H1 (cell line): ENCODE results near the gene CIAO2A. TPM values are rescaled to one million over a fixed set of nuclear protein-coding genes. Genes with fewer than 3 reads are reported as not detected.

Experiments used
- ATF2 ChIP-seq: IDR thresholded peaks from 2 replicates; pipeline ENCODE4 v1.6.1; 2012; ENCODE audit warnings: low read length, inconsistent platforms
- CHD1 ChIP-seq: IDR thresholded peaks from 2 replicates; pipeline ENCODE4 v1.6.1; 2012; ENCODE audit warnings: low read depth, low read length, improper control_type of control experiment
- CHD7 ChIP-seq: fragments of 300-600 bp; sonication (generic); IDR thresholded peaks from 2 replicates; pipeline ENCODE4 v1.7.1; 2012; ENCODE audit warnings: low read length, moderate library complexity, mild to moderate bottlenecking, inconsistent platforms; ENCODE audit not compliant: insufficient replicate concordance
- EP300 ChIP-seq, 2 experiments: IDR thresholded peaks; 1 replicate in 1 of 2; 2 replicates in 1 of 2; pipeline ENCODE4 v1.6.1; 2011 to 2012; ENCODE audit warnings: low read depth in 2 of 2, low read length in 2 of 2, mild to moderate bottlenecking in 2 of 2, borderline replicate concordance in 1 of 2, inconsistent platforms in 1 of 2, moderate library complexity in 1 of 2
- NANOG ChIP-seq: IDR thresholded peaks from 2 replicates; pipeline ENCODE4 v1.6.1; 2011; ENCODE audit warnings: low read length, low read depth, mild to moderate bottlenecking, inconsistent platforms; ENCODE audit not compliant: insufficient read depth, poor library complexity, severe bottlenecking
- RXRA ChIP-seq: IDR thresholded peaks from 2 replicates; pipeline ENCODE4 v1.6.1; 2011; ENCODE audit warnings: low read depth, mild to moderate bottlenecking, low read length, moderate library complexity; ENCODE audit not compliant: insufficient read depth
- TAF1 ChIP-seq: IDR thresholded peaks from 2 replicates; pipeline ENCODE4 v1.6.1; 2011; ENCODE audit warnings: mild to moderate bottlenecking, low read depth, low read length
- polyA plus RNA-seq, 7 experiments: library from polyadenylated mRNA; depleted of rRNA in 3 of 7; stranded (reverse) in 5 of 7; unstranded in 2 of 7; fragments of >200 nt in 5 of 7; fragments of 200-250 nt in 2 of 7; gene quantifications; 1 replicate in 5 of 7; 2 replicates in 1 of 7; 4 replicates in 1 of 7; pipeline versions ENCODE4 v1.2.1 to v1.2.3, GENCODE V29; 2011 to 2013; ENCODE audit warnings: missing spikeins in 2 of 7, mixed read lengths in 2 of 7
- total RNA-seq: library from RNA; stranded (reverse); fragmentation: NEBNext Ultra II Directional; extraction: Animal tissue kit (Norgen Biotek cat#: 25700); gene quantifications from 2 replicates; pipeline ENCODE4 v1.2.1, GENCODE V29; 2021

Gene CIAO2A
- total and polyA plus RNA-seq, 2 of the 8 experiments (the other 6 are each of a cell fraction or from before 2014, with no cell fraction given), result 76.4 to 86.5 TPM

GRCh38 chr15:64045101-64045435 lies 48.6 kb downstream of the CIAO2A start (continued):
- TF ChIP-seq ATF2, result no peak
- TF ChIP-seq CHD7, result no peak
- TF ChIP-seq CHD1, result no peak
- TF ChIP-seq TAF1, result no peak
- no peak for TF ChIP-seq RXRA
- TF ChIP-seq NANOG, result no peak
- no peak for TF ChIP-seq EP300 (IDR thresholded peaks at IDR 0.05; ENCODE audit: borderline replicate concordance in 1 of 2, low read depth in 2 of 2, low read length in 2 of 2)
